Measurements from ENCODE around the gene ENPP3.

DNA sequence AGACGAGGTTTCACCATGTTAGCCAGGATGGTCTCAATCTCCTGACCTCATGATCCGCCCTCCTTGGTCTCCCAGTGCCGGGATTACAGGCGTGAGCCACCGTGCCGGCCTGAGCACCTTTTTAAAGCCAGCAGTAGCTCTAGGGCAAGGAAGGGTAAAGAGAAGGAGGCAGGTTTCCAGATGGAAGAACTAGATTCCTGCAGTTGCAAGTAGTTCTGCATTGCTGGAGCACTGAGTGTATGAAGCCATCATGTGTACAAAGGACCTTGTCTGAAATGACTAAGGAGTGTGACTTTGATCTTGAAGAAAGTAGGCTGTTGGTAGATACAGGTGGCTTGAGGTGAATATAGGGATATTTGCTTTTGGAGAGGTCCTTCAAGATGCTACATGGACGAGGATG, 59.9 kb downstream of the ENPP3 start:
- no peak for TF ChIP-seq POLR2A (IDR thresholded peaks at IDR 0.05)
- TF ChIP-seq, protein P1, sequence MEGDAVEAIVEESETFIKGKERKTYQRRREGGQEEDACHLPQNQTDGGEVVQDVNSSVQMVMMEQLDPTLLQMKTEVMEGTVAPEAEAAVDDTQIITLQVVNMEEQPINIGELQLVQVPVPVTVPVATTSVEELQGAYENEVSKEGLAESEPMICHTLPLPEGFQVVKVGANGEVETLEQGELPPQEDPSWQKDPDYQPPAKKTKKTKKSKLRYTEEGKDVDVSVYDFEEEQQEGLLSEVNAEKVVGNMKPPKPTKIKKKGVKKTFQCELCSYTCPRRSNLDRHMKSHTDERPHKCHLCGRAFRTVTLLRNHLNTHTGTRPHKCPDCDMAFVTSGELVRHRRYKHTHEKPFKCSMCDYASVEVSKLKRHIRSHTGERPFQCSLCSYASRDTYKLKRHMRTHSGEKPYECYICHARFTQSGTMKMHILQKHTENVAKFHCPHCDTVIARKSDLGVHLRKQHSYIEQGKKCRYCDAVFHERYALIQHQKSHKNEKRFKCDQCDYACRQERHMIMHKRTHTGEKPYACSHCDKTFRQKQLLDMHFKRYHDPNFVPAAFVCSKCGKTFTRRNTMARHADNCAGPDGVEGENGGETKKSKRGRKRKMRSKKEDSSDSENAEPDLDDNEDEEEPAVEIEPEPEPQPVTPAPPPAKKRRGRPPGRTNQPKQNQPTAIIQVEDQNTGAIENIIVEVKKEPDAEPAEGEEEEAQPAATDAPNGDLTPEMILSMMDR (IDR thresholded peaks at IDR 0.05), result no peak
- no peak for TF ChIP-seq POLR2AphosphoS5 (IDR thresholded peaks at IDR 0.05; ENCODE audit: insufficient read depth in 1 of 2, low read depth in 1 of 2)
